Islet precursor cell (in vitro differentiated cells): ENCODE measurements around the gene LBP.
"Not testable (repeated sequence)": the region's sequence is repeated elsewhere in the genome, so short reads cannot be mapped to it uniquely, and the experiment has no call there.

Experiments used
- DNase-seq: peaks from one replicate; pipeline ENCODE4 v3.0.0-alpha.2; 2018

LBP gene

DNA sequence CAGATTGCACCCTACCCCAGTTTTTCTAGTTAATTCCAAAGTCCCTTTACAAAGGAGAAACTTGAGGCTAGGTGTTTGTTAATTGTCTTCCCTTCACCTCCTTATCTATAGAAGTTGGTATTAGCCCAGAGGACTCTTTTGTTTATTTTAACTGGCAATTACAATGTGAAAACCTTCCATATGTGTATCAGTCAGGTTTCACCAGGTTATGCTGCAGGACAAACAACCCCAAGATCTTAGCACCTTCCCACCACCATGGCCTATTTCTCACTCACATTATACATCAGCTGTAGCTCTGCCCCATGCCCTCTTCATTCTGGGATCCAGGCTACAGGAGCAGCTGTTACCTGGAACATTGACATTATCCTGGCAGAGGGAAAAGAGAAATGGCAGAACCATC, 57.7 kb downstream of the LBP start:
- no peak for DNase-seq

GRCh38 chr20:38405132-38405531, 58.9 kb downstream of the LBP start:
- DNase-seq, result peak; percentile 22

DNA sequence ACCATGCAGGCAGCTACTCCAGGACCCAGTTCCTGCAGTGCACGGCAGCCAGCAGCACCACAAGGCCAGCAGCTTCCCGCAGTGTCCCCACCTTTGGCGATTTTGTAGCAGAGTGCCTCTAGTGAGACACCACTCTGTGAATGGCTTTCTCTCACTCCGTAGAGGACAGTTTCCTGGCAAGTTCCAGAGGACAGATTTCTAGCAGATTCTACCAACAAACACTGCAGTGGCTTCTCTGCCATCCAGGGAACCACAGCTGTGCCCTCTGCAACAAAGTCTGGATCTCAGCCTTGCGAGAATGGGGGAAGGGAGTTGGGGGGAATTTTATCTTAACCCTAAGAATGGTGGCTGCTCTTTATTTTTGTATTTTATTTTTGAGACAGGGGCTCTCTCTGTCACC, 60.2 kb downstream of the LBP start:
- no peak for DNase-seq

- DNase-seq, result no peak
These were observed 61.0 kb downstream of the LBP start for GRCh38 chr20:38407321-38407720.

- not testable (repeated sequence) for DNase-seq
These were observed 61.5 kb downstream of the LBP start for GRCh38 chr20:38407822-38408221.

GRCh38 chr20:38412877-38413577, 66.7 kb downstream of the LBP start:
- peak; percentile 33 for DNase-seq

- no peak for DNase-seq
These were observed 68.6 kb downstream of the LBP start for GRCh38 chr20:38414769-38415450.

GRCh38 chr20:38418509-38419204, 72.4 kb downstream of the LBP start:
- DNase-seq, result no peak

DNA sequence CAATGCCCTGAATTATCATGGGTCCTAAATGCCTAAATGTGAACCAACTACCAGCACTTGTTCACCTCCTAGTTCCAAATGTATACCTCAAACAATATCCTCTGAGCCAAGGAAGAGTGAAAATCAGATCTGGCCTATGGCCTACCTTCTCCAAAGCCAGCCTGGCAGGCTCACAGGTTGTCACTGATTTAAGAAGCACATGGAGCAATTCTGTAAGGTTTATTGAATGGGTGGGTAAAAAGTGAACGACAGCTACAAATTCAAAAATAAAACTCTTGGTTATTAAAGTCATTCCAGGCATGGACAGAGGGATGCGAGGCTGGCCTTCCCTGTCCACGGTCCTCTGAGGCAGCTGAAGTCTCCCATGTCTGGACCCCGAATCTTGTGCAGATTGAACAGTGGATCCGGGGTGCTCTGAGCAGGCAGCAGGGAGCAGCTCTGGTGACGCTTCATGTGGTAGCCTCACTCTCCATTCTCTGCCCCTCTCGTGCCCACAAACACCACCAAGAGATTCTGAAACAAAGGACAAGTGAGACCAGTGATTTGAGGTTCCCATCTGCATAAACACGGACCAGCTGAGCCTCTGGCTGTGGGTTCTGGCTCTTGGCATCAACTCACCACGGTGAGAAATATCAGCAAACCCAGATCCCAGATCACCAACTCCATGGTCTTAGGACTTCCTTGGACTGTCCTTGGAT, 74.3 kb downstream of the LBP start:
- DNase-seq, result no peak

- no peak for DNase-seq
These were observed 75.6 kb downstream of the LBP start for GRCh38 chr20:38421915-38422314.

- no peak for DNase-seq
These were observed 77.3 kb downstream of the LBP start for GRCh38 chr20:38423541-38423940.

- no peak for DNase-seq
These were observed 78.1 kb downstream of the LBP start for GRCh38 chr20:38424401-38424800.

DNA sequence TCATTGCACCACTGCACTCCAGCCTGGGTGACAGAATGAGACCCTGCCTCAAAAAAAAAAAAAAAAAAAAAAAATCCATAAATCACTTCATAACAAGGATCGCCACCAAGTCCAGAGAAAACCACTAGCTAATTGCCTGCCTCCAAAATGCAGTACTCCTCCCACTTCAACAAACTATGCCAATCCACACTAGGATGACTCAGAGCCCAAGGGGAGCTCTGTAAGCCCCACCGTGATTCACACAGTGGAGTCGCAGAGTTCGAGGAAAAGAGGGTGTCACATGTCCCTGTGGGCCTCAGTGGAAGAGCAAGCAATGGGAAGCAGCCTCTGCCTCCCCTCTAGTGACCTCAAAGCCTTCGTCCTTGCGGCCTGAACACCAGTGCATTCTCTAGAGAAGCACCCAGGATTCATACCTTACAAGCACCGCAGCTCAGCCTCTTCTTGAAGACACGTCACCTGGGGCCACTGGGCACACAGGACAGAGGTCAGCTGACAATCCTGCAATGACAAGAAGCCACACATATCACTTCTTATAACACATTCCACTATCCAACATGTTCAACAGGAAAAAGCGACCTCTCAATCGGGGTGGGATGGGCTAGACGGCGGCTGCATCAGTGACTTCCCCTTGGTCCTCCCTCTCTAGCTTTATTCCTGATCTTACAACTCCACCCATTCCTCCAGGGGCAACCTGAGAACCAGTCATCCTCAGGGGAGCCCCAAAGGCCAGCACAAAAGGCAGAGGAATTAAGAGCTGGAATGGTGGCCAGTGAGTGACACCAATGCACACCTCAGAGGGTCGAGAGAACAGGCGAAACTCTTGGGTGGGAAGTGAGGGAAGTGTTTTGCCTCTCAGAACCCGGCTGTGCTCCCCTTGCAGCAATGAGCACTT, 80.0 kb downstream of the LBP start:
- DNase-seq, result no peak
